Hepatocyte (in vitro differentiated cells): Measurements from ENCODE around the gene DGCR8.

Experiments
- CTCF ChIP-seq: fragments of 200-600 bp; sonication (generic); IDR thresholded peaks from 2 replicates; pipeline ENCODE4 v1.5.1; 2016; ENCODE audit warnings: antibody characterized with exemption, mild to moderate bottlenecking; ENCODE audit not compliant: poor library complexity
- EZH2 ChIP-seq: fragments of 200-600 bp; sonication (generic); IDR thresholded peaks from 2 replicates; pipeline ENCODE4 v1.6.1; 2016; ENCODE audit warnings: antibody characterized with exemption, mild to moderate bottlenecking, borderline replicate concordance
- EZH2phosphoT487 ChIP-seq: fragments of 200-600 bp; sonication (generic); IDR thresholded peaks from one replicate; pipeline ENCODE4 v1.6.1; 2018; ENCODE audit warnings: antibody characterized with exemption, mild to moderate bottlenecking, low read depth, moderate library complexity; ENCODE audit not compliant: unreplicated experiment, severe bottlenecking

GRCh38 chr22:20089977-20090729 lies 10.1 kb downstream of the DGCR8 start:
- no peak for TF ChIP-seq CTCF
- TF ChIP-seq EZH2 = no peak
- no peak for TF ChIP-seq EZH2phosphoT487
